ENCODE measurements around the gene KCNK5. TPM values are rescaled to one million over a fixed set of nuclear protein-coding genes. Genes with fewer than 3 reads are reported as not detected.

KCNK5 gene
- total RNA-seq, 2 experiments from 2014 or later: 7.8 to 8.5 TPM

DNA sequence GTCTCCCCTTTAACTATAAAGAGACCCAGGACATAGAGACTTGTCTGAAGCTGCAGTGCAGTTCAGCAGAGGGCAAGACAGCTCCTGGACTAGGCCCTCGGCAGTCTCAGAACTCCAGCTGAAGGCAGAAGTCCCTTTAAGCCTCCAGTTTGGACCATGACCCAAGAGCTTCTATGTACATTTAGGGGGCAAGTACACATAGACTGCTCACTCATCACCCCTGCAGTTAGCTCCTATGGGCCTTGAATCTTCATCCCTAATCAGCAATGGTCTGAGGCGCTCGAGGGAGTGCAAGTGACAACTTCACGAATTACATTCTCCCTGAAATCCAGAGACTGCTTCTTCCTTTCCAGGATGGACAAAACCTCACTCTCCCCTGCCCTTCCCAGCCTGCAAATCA, 47.4 kb downstream of the KCNK5 start:
- no peak overlapping the region for H3K4me3 Mint-ChIP-seq

GRCh38 chr6:39181333-39181732, 47.9 kb downstream of the KCNK5 start:
- Mint-ChIP-seq H3K27me3 (peaks cover 2% of the 10 kb centered on the region), H3K4me3 (no peak overlapping the region), H3K36me3 (peaks cover 25% of the 10 kb centered on the region), H3K4me1 (peaks cover 1% of the 10 kb centered on the region), H3K27ac (no peak overlapping the region), H3K9me3 (peaks cover 10% of the 10 kb centered on the region)
- ATAC-seq (ENCODE audit: low read depth) (no peak), DNase-seq (no peak)
- POLR2A ChIA-PET: no interaction called here

More for the DNA sequence above, 47.4 kb downstream of the KCNK5 start:
- Mint-ChIP-seq H3K4me1 (peaks cover 1% of the 10 kb centered on the region), H3K9me3 (peaks cover 8% of the 10 kb centered on the region), H3K27me3 (peaks cover 2% of the 10 kb centered on the region), H3K27ac (no peak overlapping the region), H3K36me3 (peaks cover 24% of the 10 kb centered on the region)
- POLR2A ChIA-PET: no interaction called here
- ATAC-seq (ENCODE audit: low read depth) (no peak), DNase-seq (no peak)

GRCh38 chr6:39178804-39179203, 50.5 kb downstream of the KCNK5 start:
- H3K9me3 Mint-ChIP-seq: peaks cover 10% of the 10 kb centered on the region
- H3K4me3 Mint-ChIP-seq: no peak overlapping the region
- DNase-seq (no peak), ATAC-seq (ENCODE audit: low read depth) (no peak)
- H3K27ac Mint-ChIP-seq: no peak overlapping the region
- peaks cover 1% of the 10 kb centered on the region for H3K4me1 Mint-ChIP-seq
- peaks cover 4% of the 10 kb centered on the region for H3K27me3 Mint-ChIP-seq
- POLR2A ChIA-PET: no interaction called here
- H3K36me3 Mint-ChIP-seq: peaks cover 14% of the 10 kb centered on the region

DNA sequence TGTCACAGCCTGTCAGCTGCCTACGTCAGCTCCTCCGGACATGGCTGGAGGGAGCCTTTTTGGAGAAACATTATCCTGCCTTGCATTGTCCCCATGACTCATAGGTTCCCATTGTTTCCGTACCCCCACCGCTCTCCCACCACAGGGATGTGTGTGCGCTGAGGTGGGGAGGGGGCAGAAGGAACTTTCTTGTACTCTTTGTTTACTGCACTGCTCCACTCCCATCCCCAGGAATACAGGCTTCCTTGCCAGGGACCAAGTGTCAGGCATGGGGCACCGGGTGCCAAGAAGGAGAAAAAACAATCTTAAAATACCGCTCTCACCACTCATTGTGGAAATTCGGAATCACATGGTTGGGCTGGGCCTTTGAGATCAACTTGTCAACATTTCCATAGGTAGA, 51.0 kb downstream of the KCNK5 start:
- H3K9me3 Mint-ChIP-seq: peaks cover 10% of the 10 kb centered on the region
- no peak overlapping the region for H3K4me3 Mint-ChIP-seq
- POLR2A ChIA-PET: no interaction called here
- no peak for DNase-seq
- peaks cover 4% of the 10 kb centered on the region for H3K27me3 Mint-ChIP-seq
- H3K27ac Mint-ChIP-seq: no peak overlapping the region
- H3K4me1 Mint-ChIP-seq: peaks cover 1% of the 10 kb centered on the region
- peaks cover 13% of the 10 kb centered on the region for H3K36me3 Mint-ChIP-seq
- ATAC-seq (ENCODE audit: low read depth): no peak

DNA sequence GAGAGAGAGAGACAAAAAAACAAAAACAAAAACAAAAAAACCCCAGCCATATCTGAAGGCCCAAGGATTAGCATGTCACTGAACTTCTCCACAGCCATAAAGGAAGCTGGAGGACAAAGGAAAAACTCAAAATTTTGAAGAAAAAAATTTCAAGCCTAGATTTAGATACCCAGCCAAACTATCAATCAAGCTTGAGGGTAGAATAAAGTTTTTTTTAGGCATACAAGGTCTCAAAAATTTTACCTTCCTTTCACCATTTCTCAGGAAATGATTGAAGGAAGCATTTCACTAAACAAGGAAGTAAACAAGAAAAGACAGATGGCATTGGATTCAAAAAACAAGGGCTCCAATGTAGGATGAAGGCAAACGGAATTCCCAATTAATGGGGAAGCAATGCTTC, 52.1 kb downstream of the KCNK5 start:
- no peak for DNase-seq
- no peak for ATAC-seq (ENCODE audit: low read depth)

GRCh38 chr6:39173270-39173669, 56.0 kb downstream of the KCNK5 start:
- DNase-seq (no peak), ATAC-seq (ENCODE audit: low read depth) (no peak)
- H3K27me3 Mint-ChIP-seq: peaks cover 4% of the 10 kb centered on the region
- H3K4me3 Mint-ChIP-seq: no peak overlapping the region
- H3K4me1 Mint-ChIP-seq: no peaks in the 10 kb centered on the region
- POLR2A ChIA-PET: no interaction called here
- peaks cover 10% of the 10 kb centered on the region for H3K36me3 Mint-ChIP-seq
- H3K9me3 Mint-ChIP-seq: peaks cover 10% of the 10 kb centered on the region
- no peak overlapping the region for H3K27ac Mint-ChIP-seq

More for the DNA sequence above, 52.1 kb downstream of the KCNK5 start:
- Mint-ChIP-seq H3K4me1 (peaks cover 1% of the 10 kb centered on the region), H3K9me3 (peaks cover 10% of the 10 kb centered on the region), H3K27me3 (peaks cover 4% of the 10 kb centered on the region), H3K27ac (no peak overlapping the region), H3K36me3 (peaks cover 16% of the 10 kb centered on the region), H3K4me3 (no peak overlapping the region)
- POLR2A ChIA-PET: no interaction called here

DNA sequence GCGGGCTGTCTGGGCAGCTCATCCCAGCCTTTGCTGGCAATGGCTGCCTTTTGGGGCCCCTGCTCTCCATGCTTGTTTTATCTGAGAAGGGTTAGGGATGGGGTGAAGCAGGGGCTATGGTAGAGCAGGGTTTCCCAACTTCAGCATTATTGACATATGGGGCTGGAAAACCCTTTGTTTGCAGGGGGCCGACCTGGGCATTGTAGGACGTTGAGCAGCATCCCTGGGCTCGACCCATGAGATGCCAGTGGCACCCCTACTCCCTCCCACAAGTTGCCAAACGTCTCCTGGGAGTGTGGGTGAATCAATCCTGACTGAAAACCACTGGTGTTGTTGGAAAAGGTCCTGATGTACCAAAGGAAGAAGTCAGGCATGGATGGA, 56.9 kb downstream of the KCNK5 start:
- peaks cover 3% of the 10 kb centered on the region for H3K27me3 Mint-ChIP-seq
- H3K4me3 Mint-ChIP-seq: no peak overlapping the region
- peaks cover 6% of the 10 kb centered on the region for H3K9me3 Mint-ChIP-seq
- no peak overlapping the region for H3K27ac Mint-ChIP-seq
- DNase-seq (no peak), ATAC-seq (ENCODE audit: low read depth) (no peak)
- peaks cover 8% of the 10 kb centered on the region for H3K36me3 Mint-ChIP-seq
- no peaks in the 10 kb centered on the region for H3K4me1 Mint-ChIP-seq
- POLR2A ChIA-PET: no interaction called here

- POLR2A ChIA-PET: interaction anchor here (0.8 kb wide), 1 partner anchor 131 kb away, joined by 3 read pairs; no protein-coding TSS in a partner anchor
- Mint-ChIP-seq H3K27me3 (peaks cover 3% of the 10 kb centered on the region), H3K4me1 (no peaks in the 10 kb centered on the region), H3K9me3 (peaks cover under 1% of the 10 kb centered on the region), H3K27ac (no peak overlapping the region), H3K4me3 (no peak overlapping the region), H3K36me3 (peaks cover 3% of the 10 kb centered on the region)
- DNase-seq (no peak), ATAC-seq (ENCODE audit: low read depth) (no peak)
Observed at GRCh38 chr6:39171489-39172376, 57.5 kb downstream of the KCNK5 start.

- no peak overlapping the region for H3K4me3 Mint-ChIP-seq
- no peak overlapping the region for H3K27ac Mint-ChIP-seq
- H3K27me3 Mint-ChIP-seq: peaks cover 3% of the 10 kb centered on the region
- H3K36me3 Mint-ChIP-seq: peaks cover 3% of the 10 kb centered on the region
- H3K4me1 Mint-ChIP-seq: peaks cover 3% of the 10 kb centered on the region
- ATAC-seq (ENCODE audit: low read depth): no peak
- POLR2A ChIA-PET: no interaction called here
- no peak for DNase-seq
- no peaks in the 10 kb centered on the region for H3K9me3 Mint-ChIP-seq
Observed at GRCh38 chr6:39170860-39171259, 58.4 kb downstream of the KCNK5 start.

DNA sequence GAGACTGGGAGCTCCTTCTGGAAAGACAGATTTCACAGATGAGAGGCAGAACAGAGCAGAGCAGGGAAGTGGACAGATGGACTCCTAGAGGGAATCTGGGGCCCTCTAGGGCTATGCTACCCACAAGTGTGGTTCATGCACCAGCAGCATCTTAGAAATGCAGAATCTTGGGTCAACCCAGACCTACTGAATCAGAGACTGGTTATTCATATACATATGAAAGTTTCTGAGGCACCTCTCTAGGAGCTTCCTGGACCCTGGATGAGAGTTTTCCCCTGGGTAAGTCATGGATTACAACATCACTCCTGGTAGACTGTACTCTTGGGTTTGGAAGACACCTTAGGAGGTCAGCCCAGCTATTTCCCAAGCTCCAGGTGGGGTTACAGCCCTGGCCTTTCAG, 58.9 kb downstream of the KCNK5 start:
- Mint-ChIP-seq H3K27ac (no peak overlapping the region), H3K27me3 (peaks cover 3% of the 10 kb centered on the region), H3K36me3 (peaks cover 3% of the 10 kb centered on the region), H3K4me1 (peaks cover 3% of the 10 kb centered on the region), H3K9me3 (no peaks in the 10 kb centered on the region), H3K4me3 (no peak overlapping the region)
- ATAC-seq (ENCODE audit: low read depth) (no peak), DNase-seq (no peak)
- POLR2A ChIA-PET: no interaction called here

DNA sequence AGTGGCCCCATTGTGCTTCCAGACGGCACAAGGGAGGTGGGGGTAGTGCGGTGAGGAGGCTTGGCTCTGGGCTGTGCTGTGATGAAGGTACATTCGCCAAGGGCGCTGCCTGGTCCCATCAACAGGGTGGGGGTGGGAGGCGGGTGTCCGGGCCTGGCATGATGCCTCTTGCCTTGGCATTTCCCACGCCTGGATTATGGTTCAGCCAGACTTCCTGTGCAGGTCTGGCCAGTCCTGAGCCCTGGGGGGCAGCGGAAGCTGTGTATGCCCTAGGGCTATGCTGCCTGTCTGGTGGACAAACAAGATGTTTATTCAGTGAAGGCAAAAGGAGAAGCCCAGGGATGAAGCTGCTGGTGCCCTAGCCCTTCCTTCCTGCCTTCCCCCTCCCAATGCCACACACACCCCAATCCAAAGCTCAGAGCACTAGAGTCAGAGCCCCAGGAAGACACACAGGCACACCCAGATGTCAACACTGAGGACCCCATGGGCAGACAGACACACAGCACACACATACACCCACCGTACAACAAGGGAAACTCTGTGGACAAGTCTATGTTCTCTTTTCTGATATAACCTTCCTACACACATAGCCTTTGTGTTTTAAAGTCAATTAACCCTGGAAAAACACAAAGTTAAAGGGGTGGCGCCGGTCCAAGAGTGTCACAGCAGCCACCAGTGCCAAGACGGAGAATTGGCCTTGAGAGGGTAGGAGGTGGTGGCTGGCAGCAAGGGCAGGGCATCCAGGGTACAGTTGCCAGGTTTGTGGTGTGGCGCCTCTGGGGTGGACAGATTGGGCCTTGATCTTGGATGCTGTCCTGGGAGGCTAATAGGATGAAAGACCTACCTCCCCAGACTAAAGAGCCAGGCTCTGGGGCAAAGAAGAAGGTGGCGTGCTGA, 59.6 kb downstream of the KCNK5 start:
- POLR2A ChIA-PET: no interaction called here
- ATAC-seq (ENCODE audit: low read depth) (no peak), DNase-seq (no peak)
- H3K27me3 Mint-ChIP-seq: peaks cover 2% of the 10 kb centered on the region
- no peak overlapping the region for H3K27ac Mint-ChIP-seq
- peaks cover 3% of the 10 kb centered on the region for H3K4me1 Mint-ChIP-seq
- no peaks in the 10 kb centered on the region for H3K9me3 Mint-ChIP-seq
- peaks cover 3% of the 10 kb centered on the region for H3K36me3 Mint-ChIP-seq
- H3K4me3 Mint-ChIP-seq: no peak overlapping the region

GRCh38 chr6:39167866-39168625, 61.2 kb downstream of the KCNK5 start:
- no peak for ATAC-seq (ENCODE audit: low read depth)
- no peak for DNase-seq
- Mint-ChIP-seq H3K36me3 (peaks cover 3% of the 10 kb centered on the region), H3K9me3 (no peaks in the 10 kb centered on the region), H3K27ac (peak overlapping the region; percentile 42), H3K4me1 (peaks cover 7% of the 10 kb centered on the region), H3K4me3 (no peak overlapping the region), H3K27me3 (peaks cover 2% of the 10 kb centered on the region)
- POLR2A ChIA-PET: no interaction called here

GRCh38 chr6:39167321-39167720, 62.0 kb downstream of the KCNK5 start:
- H3K4me3 Mint-ChIP-seq: no peak overlapping the region
- no peak for ATAC-seq (ENCODE audit: low read depth)
- no peaks in the 10 kb centered on the region for H3K9me3 Mint-ChIP-seq
- DNase-seq: no peak
- POLR2A ChIA-PET: no interaction called here
- peaks cover 2% of the 10 kb centered on the region for H3K27me3 Mint-ChIP-seq
- H3K4me1 Mint-ChIP-seq: peaks cover 7% of the 10 kb centered on the region
- no peak overlapping the region for H3K27ac Mint-ChIP-seq
- H3K36me3 Mint-ChIP-seq: peaks cover under 1% of the 10 kb centered on the region

Measured in activated naive CD8-positive, alpha-beta T cell treated with anti-CD3 and anti-CD28 coated beads, Interleukin-2, amount 10 ng/mL, durations not matched to agents 7 days and 5 days (primary cell).